LoVo (cell line): ENCODE measurements around the gene SPATA31A3.
"Not testable (repeated sequence)": the region's sequence is repeated elsewhere in the genome, so short reads cannot be mapped to it uniquely, and the experiment has no call there.

ENCODE experiments used
- DNase-seq: peaks from one replicate; pipeline ENCODE4 v3.0.0-alpha.2; 2016; ENCODE audit warnings: low spot score

Gene SPATA31A3

GRCh38 chr9:66992450-66992849 lies at the start of gene SPATA31A3:
TSS of gene SPATA31A3 (minus strand) at chr9:66992550. CDS start at chr9:66992521, 29 bp downstream.
- not testable (repeated sequence) for DNase-seq

DNA sequence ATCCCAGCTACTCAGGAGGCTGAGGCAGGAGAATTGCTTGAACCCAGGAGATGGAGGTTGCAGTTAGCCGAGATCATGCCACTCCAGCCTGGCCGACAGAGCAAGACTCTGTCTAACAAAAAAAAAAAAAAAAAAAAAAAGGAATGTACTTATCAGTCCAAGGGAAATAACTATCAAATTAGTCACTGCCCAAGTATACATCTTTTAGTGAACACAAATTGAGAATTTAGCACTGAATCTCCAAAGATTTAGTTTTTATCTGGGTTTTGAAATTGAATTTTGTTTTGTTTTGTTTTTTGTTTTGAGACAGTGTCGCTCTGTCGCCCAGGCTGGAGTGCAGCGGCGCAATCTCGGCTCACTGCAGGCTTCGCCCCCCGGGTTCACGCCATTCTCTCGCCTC lies 39.8 kb downstream of the SPATA31A3 start:
- DNase-seq, result not testable (repeated sequence)

DNA sequence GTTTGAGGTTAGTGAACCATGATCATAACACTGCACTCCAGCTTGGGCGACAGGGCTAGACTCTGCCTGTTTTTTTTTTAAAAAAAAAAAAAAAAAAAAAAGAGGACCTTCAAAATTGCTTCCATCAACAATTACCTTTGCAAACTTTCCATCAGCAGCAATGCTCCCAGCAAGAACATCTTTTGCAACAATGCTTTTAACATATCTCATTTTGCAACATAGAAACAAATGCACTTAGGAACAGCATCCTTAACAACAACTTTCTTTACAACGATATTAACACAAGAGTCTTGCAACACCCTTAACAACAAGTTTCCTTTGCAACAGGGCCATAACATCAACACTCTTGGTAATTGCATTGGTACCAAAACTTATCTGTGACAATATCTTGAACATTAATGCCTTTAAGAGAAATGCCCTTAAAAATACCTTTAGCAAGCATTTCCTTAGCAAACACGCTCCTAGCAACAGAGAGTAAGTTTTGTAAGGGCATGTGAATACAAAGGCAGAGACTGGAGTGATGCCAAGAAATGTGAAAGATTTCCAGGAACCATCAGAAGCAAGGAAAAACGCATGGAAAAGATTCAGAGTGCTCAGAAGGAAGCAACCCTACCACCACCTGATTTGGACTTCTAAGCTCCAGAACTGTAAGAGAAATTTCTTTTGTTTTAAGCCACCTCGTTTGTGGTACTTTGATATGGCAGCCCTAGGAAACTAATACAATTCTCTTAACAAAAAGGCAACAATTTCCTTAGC lies 49.8 kb downstream of the SPATA31A3 start:
- not testable (repeated sequence) for DNase-seq

- not testable (repeated sequence) for DNase-seq
Measured at GRCh38 chr9:66939878-66940830, 52.2 kb downstream of the SPATA31A3 start.

- not testable (repeated sequence) for DNase-seq
Measured at GRCh38 chr9:66938322-66938721, 54.0 kb downstream of the SPATA31A3 start.

GRCh38 chr9:66937662-66938061 lies 54.7 kb downstream of the SPATA31A3 start:
- not testable (repeated sequence) for DNase-seq
